NCI-H2227 (cell line): Measurements from ENCODE around the gene STX16.
"Not testable (repeated sequence)": the region's sequence is repeated elsewhere in the genome, so short reads cannot be mapped to it uniquely, and the experiment has no call there.

Experiments used
- DNase-seq: peaks from one replicate; lab custom pipeline; 2025; ENCODE audit not compliant: unreplicated experiment; lab: John Stamatoyannopoulos, UW

Gene STX16

GRCh38 chr20:58635279-58635665 lies 15.8 kb upstream of the STX16 start:
- no peak for DNase-seq

GRCh38 chr20:58636396-58636982 lies 14.6 kb upstream of the STX16 start:
- DNase-seq = no peak

GRCh38 chr20:58636983-58637421 lies 14.1 kb upstream of the STX16 start:
- DNase-seq = no peak

- DNase-seq = no peak
These were observed 13.4 kb upstream of the STX16 start for GRCh38 chr20:58637466-58638213.

GRCh38 chr20:58638467-58639181 lies 12.5 kb upstream of the STX16 start:
- DNase-seq = no peak

GRCh38 chr20:58639182-58640146 lies 11.6 kb upstream of the STX16 start:
- DNase-seq = no peak

- no peak for DNase-seq
These were observed 10.6 kb upstream of the STX16 start for GRCh38 chr20:58640446-58640845.

GRCh38 chr20:58642441-58642840 lies 8.6 kb upstream of the STX16 start:
- DNase-seq = no peak

GRCh38 chr20:58642896-58643295 lies 8.2 kb upstream of the STX16 start:
- not testable (repeated sequence) for DNase-seq

GRCh38 chr20:58645412-58645968 lies 5.6 kb upstream of the STX16 start:
- DNase-seq = no peak

GRCh38 chr20:58646257-58646656 lies 4.8 kb upstream of the STX16 start:
- no peak for DNase-seq

- no peak for DNase-seq
These were observed 4.4 kb upstream of the STX16 start for GRCh38 chr20:58646703-58647102.

GRCh38 chr20:58647162-58647795 lies 3.8 kb upstream of the STX16 start:
- no peak for DNase-seq

GRCh38 chr20:58647796-58648501 lies 3.1 kb upstream of the STX16 start:
- DNase-seq = no peak

GRCh38 chr20:58648502-58648825 lies 2.6 kb upstream of the STX16 start:
- not testable (repeated sequence) for DNase-seq

- peak; percentile 23 for DNase-seq
These were observed 1.5 kb upstream of the STX16 start for GRCh38 chr20:58649288-58650180.

- peak; percentile 19 for DNase-seq
These were observed 805 bp upstream of the STX16 start for GRCh38 chr20:58650181-58650775.

GRCh38 chr20:58651559-58651945 lies 469 bp downstream of the STX16 start:
- peak; percentile 89 for DNase-seq
